GM10248 (cell line): ENCODE measurements around the gene HS1BP3.

Experiments
- CTCF ChIA-PET: fragments of 300-600 bp; sonication (Branson Sonifier 250); formaldehyde crosslinking; extraction: SDS; loops from one replicate; lab custom pipeline; 2021; ENCODE audit warnings: antibody characterized with exemption; lab: Yijun Ruan, JAX
- POLR2A ChIA-PET: fragments of 350-650 bp; sonication (Branson Sonifier 250); formaldehyde crosslinking; extraction: SDS; loops from one replicate; lab custom pipeline; 2020; ENCODE audit warnings: antibody characterized with exemption; lab: Yijun Ruan, JAX
- DNase-seq: peaks from one replicate; pipeline ENCODE4 v3.0.0; 2012; ENCODE audit errors: extremely low spot score
- TF ChIP-seq, protein P1 (sequence below): IDR thresholded peaks from 2 replicates; pipeline ENCODE4 v1.5.1; 2012; ENCODE audit warnings: mild to moderate bottlenecking, low read depth; ENCODE audit errors: extremely low read depth, missing control alignments, control extremely low read depth

HS1BP3 gene

DNA sequence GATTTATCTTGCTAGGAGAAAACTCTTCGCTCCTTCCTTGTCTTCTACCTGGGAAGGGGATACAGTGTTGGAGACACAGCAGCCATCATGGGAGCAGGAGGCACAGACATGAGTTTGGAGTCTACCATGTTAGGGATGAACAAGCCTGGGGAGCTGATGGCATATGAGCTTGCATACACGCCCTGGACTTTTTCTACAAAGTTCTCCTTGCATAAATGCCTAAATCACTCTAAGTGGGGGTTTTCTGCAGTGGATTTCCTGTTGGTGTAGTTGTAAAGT, 3.6 kb upstream of the HS1BP3 start:
- DNase-seq: no peak
- TF ChIP-seq, protein P1, sequence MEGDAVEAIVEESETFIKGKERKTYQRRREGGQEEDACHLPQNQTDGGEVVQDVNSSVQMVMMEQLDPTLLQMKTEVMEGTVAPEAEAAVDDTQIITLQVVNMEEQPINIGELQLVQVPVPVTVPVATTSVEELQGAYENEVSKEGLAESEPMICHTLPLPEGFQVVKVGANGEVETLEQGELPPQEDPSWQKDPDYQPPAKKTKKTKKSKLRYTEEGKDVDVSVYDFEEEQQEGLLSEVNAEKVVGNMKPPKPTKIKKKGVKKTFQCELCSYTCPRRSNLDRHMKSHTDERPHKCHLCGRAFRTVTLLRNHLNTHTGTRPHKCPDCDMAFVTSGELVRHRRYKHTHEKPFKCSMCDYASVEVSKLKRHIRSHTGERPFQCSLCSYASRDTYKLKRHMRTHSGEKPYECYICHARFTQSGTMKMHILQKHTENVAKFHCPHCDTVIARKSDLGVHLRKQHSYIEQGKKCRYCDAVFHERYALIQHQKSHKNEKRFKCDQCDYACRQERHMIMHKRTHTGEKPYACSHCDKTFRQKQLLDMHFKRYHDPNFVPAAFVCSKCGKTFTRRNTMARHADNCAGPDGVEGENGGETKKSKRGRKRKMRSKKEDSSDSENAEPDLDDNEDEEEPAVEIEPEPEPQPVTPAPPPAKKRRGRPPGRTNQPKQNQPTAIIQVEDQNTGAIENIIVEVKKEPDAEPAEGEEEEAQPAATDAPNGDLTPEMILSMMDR: no peak
- CTCF ChIA-PET: interaction anchor here (1.0 to 2.2 kb wide), 3 partner anchors 9 to 308 kb away, joined by 3 to 15 read pairs (median 5); no protein-coding TSS in a partner anchor
- POLR2A ChIA-PET: interaction anchor here (6.9 kb wide), 1 partner anchor 207 kb away, joined by 82 read pairs; the partner anchor contains the start of gene RHOB

DNA sequence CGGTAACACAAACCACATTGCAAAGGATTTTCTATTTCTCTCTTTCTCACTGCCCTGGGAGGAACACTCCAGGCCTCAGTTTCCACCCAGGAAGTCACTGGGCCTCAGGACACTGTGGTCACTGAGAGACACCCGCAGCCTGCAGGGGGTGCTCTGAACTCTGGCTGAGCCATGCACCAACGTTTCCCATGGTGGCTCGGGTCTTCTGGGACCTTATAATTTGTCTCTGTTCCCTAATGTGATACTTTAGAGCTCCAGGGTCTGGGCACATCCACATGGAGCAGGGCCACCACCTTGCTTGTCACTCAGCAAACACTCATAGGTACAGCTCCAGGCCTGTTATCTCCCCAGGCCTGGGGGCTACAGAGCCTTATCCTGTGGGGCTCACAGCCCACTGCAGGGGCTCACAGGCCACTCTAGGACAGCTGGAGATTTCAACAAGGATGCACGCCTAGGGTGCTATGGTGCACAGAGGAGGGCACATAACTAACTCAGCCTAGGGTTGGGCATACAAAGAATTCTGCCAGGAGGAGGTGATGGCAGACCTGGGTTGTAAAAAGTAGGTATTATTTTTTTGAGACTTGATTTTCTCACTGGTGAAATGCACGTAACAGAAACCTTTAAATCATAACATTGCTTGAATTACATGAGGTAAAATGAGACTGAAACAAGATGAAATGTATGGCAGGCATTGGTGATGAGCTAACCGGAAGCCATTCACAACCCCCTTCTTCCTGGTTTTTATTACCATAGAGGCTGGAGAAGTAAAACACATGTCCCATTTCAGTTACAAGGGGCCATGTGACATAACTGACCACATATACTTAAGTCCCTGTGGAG, 3.0 kb upstream of the HS1BP3 start:
- POLR2A ChIA-PET: interaction anchor here (6.9 kb wide), 1 partner anchor 206 kb away, joined by 82 read pairs; the partner anchor contains the start of gene RHOB
- no peak for DNase-seq
- TF ChIP-seq, protein P1: peak; percentile 11
- CTCF ChIA-PET: interaction anchor here (1.0 to 6.7 kb wide), 4 partner anchors 7 to 309 kb away, joined by 3 to 91 read pairs (median 10); no protein-coding TSS in a partner anchor

DNA sequence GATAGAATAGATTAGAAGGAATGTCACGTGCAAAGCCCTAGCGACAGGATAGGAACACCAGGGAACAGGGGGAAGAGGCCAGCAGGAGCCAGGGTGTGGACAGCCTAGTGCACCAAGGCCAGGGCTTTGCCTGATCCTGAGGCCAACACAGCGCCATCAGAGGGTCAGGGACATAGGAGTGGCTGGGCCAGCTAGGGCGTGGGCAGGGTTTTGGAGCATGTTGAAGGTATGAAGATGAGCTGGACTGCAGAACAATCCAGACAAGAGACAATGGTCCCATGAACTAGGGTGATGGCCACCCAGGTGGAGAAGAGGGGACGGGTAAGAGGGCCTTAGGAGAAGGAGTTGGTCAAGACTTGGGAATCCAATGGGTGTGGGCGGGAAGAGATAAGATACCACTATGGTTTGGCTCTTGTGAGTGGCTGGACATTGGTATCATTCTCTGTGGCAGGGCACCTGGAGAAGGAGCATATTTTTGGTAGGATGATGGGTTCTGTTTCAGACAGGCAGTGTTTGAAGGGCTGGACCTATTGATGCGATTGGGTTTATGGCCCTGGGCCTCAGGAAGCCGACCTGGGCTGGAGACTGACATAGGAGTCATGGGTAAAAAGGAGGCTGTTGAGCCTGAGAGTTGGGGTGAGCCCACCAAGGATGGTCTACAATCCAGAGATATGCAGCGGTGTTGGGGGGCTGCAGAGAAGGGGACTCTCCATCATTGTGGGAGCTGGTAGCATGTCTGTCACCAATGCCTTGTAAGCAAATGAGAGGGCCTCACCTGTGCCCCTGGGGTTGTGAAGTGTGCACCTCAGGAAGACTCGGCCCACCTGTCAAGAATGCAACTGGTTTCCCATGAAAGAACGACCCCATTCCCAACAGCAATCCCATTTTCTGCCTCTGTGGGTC, 2.0 kb upstream of the HS1BP3 start:
- CTCF ChIA-PET: interaction anchor here (1.7 to 7.2 kb wide), 8 partner anchors 8 to 310 kb away, joined by 12 to 101 read pairs (median 38); no protein-coding TSS in a partner anchor
- DNase-seq: no peak
- POLR2A ChIA-PET: interaction anchor here (6.9 kb wide), 1 partner anchor 205 kb away, joined by 82 read pairs; the partner anchor contains the start of gene RHOB
- TF ChIP-seq, protein P1: no peak

DNA sequence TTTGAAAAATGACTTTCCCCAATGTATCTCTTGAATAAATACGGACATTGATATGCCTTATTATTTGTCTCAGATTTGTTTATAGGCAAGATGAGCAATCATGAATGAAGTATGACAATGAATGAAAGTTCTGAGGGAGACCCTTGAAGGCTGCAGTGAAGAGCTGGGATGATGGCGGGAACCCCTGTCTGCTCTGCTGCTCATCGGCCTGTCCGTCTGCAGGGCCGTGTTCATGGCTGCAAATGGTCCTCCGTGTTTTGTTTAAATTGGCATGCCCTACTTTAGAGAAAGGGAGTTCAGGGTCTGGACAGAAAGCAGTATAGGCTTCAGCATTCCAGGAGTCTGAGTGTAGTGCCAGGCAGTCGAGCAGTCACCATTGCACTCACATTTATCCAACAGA, 1.2 kb upstream of the HS1BP3 start:
- TF ChIP-seq, protein P1: no peak
- ChIA-PET CTCF (interaction anchor here (1.1 to 7.2 kb wide), 21 partner anchors 9 to 636 kb away, joined by 3 to 101 read pairs (median 6); partner anchors contain the start of gene LDAH), POLR2A (interaction anchor here (6.9 kb wide), 1 partner anchor 204 kb away, joined by 82 read pairs; the partner anchor contains the start of gene RHOB)
- DNase-seq: no peak

DNA sequence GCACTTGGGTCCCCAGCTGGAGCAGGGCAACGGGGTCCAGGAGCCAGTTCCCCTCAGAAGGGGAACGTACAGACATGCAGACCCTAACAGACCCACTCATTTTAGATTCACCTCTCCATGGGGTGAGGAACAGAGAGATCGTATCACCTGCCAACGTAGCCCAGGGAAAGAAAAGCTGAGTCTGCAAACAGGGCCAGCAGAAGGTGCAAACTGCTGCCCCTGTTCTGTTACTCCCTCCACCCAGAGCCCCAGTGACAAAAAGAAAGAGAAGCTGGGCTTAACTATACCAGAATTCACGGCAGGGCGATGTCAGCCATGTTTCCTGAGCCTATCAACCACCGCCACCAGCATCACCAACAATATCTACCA, 817 bp upstream of the HS1BP3 start:
- TF ChIP-seq, protein P1: no peak
- POLR2A ChIA-PET: interaction anchor here (6.9 kb wide), 1 partner anchor 204 kb away, joined by 82 read pairs; the partner anchor contains the start of gene RHOB
- DNase-seq: no peak
- CTCF ChIA-PET: interaction anchor here (0.7 to 7.2 kb wide), 62 partner anchors 9 to 1854 kb away, joined by 3 to 101 read pairs (median 4); partner anchors contain the start of genes LDAH and RHOB
